ENCODE results near the gene PCBP3.

Gene PCBP3

DNA sequence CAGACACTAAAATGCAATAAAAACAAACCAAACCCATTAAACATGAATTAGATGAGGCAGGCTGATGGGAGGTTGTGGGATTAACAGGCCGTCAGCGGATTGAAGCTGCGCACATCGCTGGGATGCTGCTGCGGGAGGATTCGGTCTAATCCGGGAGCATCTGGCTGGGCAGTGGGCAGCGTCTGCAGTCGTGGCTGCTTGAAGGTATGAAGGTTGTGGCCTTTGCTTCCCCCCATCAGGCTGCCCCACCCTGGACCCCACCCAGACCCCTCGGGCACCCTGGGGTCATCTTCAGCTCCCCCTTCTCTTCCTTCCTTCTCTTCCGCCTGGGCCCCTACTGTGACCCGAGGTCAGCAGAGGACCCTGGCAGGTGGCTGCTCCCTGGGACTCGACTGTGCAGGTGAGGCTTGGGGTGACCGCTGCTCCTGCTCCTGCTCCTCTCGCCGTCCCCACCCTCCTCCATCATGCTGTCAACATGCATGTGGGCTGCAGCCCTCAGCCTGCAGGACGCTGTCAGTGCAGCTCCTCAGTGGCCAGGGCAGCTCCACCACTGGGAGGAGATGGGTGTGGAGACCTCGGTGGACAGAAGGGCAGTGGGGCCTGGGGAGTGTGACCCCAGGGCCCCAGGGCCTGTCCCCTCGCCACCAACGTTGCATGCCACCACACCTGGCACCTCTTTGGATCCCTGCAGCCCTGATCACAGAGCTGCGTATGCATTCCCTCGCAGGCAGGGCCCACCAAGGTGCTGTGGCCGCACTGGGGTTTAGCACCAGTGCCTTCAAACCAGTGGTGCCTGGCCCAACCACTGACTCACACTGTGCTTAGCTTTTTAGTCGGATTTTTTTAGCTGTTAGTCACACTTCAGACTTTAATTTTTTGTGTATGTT, 225.8 kb downstream of the PCBP3 start:
- DNase-seq (ENCODE audit: insufficient read length): no peak
- FAIRE-seq: no peak
- no peak for TF ChIP-seq POLR2AphosphoS5 (IDR thresholded peaks at IDR 0.05; ENCODE audit: low read depth, low read length)
- TF ChIP-seq POLR2A (IDR thresholded peaks at IDR 0.05; ENCODE audit: low read depth, low read length): no peak
- no peak for TF ChIP-seq TAF1 (IDR thresholded peaks at IDR 0.05; ENCODE audit: borderline replicate concordance, low read depth, low read length)

DNA sequence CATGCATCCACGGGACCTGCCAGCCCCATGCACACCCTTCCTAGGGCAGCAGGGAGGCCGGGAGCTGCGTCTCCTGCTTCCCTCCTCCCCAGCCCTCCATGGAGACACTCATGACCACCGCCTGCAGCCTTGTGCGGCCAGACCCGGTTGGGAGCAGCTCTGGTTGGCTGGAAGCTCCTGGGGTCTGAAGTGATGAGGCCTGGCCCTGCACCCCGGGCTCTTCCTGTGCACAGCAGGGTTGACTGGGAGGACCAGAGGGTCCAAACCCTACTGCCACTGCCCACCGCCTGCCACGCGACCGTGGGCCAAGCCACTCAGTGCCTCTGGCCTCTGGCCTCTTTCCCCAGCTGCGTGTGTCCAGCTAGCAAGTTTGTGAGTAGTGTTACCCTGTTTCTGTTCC, 226.9 kb downstream of the PCBP3 start:
- no peak for TF ChIP-seq POLR2AphosphoS5 (IDR thresholded peaks at IDR 0.05; ENCODE audit: low read depth, low read length)
- no peak for TF ChIP-seq TAF1 (IDR thresholded peaks at IDR 0.05; ENCODE audit: borderline replicate concordance, low read depth, low read length)
- no peak for TF ChIP-seq POLR2A (IDR thresholded peaks at IDR 0.05; ENCODE audit: low read depth, low read length)
- FAIRE-seq (no peak), DNase-seq (ENCODE audit: insufficient read length) (no peak)

DNA sequence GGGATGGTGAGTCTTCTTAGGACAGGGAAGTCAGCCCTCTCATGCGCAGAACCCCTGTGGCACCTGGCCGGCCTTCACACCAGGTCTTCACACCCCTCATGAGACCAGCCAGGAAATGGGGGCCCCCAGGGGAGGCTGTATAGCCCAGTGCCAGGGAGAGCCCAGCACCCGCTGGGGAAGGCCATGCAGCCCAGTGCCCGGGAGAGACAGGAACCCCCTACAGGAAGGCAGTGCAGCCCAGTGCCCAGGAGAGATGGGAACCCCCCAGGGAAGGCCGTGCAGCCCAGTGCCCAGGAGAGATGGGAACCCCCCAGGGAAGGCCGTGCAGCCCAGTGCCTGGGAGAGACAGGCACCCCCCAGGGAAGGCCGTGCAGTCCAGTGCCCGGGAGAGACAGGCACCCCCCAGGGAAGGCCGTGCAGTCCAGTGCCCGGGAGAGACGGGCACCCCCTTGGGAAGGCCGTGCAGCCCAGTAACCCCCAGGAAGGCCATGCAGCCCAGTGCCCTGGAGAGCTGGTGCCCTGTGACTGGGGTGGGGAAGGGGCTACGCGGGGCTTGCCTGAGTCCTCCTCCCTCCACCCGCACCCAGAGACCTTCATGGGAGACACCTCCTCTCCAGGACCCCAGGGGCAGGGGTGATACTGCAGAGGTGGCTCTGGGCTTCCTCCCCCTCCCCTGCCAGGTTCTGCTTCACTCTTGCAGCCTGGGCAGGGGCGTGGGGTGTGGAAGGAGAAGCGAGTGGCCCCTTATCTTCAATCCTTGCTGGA, 227.5 kb downstream of the PCBP3 start:
- TF ChIP-seq POLR2AphosphoS5 (IDR thresholded peaks at IDR 0.05; ENCODE audit: low read depth, low read length) (no peak), POLR2A (IDR thresholded peaks at IDR 0.05; ENCODE audit: low read depth, low read length) (no peak), TAF1 (IDR thresholded peaks at IDR 0.05; ENCODE audit: borderline replicate concordance, low read depth, low read length) (no peak)
- no peak for DNase-seq (ENCODE audit: insufficient read length)
- no peak for FAIRE-seq

GRCh38 chr21:45871616-45872236, 228.2 kb downstream of the PCBP3 start:
- DNase-seq (ENCODE audit: insufficient read length): no peak
- FAIRE-seq: no peak
- TF ChIP-seq POLR2A (IDR thresholded peaks at IDR 0.05; ENCODE audit: low read depth, low read length) (no peak), POLR2AphosphoS5 (IDR thresholded peaks at IDR 0.05; ENCODE audit: low read depth, low read length) (no peak), TAF1 (IDR thresholded peaks at IDR 0.05; ENCODE audit: borderline replicate concordance, low read depth, low read length) (no peak)

DNA sequence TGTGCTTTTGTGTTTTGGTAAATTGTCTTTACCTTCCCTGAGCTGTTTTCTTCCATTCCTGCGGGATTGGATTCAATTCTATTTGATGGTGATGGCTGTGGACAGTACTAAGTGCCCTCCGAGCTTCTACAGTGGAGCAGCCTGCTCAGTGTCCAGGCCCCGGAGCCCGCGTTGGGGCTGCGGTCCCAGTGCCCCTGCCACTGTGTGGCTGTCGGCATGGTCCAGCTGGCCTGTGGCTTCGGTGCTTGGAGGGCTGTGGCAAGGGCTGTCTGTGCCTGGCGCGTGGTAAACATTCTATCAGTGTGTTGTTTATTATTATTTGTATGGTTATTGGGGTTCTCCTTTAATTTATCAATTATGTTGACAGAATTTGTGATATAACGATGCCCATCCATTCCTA, 228.9 kb downstream of the PCBP3 start:
- DNase-seq (ENCODE audit: insufficient read length) (no peak), FAIRE-seq (no peak)
- TF ChIP-seq POLR2AphosphoS5 (IDR thresholded peaks at IDR 0.05; ENCODE audit: low read depth, low read length): no peak
- no peak for TF ChIP-seq TAF1 (IDR thresholded peaks at IDR 0.05; ENCODE audit: borderline replicate concordance, low read depth, low read length)
- no peak for TF ChIP-seq POLR2A (IDR thresholded peaks at IDR 0.05; ENCODE audit: low read depth, low read length)

DNA sequence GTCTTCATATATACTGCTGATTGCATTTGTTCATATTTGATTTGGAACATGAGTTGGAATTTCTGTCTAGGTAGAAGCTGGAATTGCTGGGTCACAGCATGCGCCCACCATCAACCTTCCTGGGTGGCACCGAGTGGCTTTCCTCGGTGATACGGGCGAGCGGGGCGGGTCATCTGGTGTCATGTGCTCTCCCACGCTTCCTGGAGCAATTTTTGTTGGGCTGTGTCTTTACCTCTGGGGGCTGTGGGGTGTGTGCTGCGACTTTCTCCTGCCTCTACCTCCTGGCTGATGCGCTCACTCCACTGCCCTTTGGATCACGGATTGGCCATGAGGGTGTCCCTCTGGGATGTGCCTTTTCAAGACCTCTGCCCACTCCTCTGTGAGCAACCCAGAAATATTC, 229.4 kb downstream of the PCBP3 start:
- DNase-seq (ENCODE audit: insufficient read length) (no peak), FAIRE-seq (no peak)
- no peak for TF ChIP-seq POLR2AphosphoS5 (IDR thresholded peaks at IDR 0.05; ENCODE audit: low read depth, low read length)
- TF ChIP-seq TAF1 (IDR thresholded peaks at IDR 0.05; ENCODE audit: borderline replicate concordance, low read depth, low read length): no peak
- no peak for TF ChIP-seq POLR2A (IDR thresholded peaks at IDR 0.05; ENCODE audit: low read depth, low read length)

- TF ChIP-seq POLR2A (IDR thresholded peaks at IDR 0.05; ENCODE audit: low read depth, low read length) (no peak), TAF1 (IDR thresholded peaks at IDR 0.05; ENCODE audit: borderline replicate concordance, low read depth, low read length) (no peak), POLR2AphosphoS5 (IDR thresholded peaks at IDR 0.05; ENCODE audit: low read depth, low read length) (no peak)
- no peak for DNase-seq (ENCODE audit: insufficient read length)
- no peak for FAIRE-seq
Measured at GRCh38 chr21:45873418-45873817, 229.9 kb downstream of the PCBP3 start.

DNA sequence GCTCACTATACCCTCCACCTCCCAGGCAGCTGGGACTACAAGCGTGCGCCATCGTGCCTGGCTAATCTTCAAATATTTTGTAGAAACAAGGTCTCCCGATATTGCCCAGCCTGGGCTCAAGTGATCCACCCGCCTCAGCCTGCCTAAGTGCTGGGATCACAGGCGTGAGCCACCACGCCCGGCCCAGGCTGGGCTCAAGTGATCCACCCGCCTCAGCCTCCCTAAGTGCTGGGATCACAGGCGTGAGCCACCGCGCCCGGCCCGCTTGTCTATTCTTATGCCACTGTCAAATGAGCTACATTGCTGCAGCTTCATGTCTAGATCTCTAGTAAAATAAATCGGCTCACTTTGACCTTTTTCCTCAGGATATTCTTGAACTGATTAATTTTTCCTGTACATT, 230.3 kb downstream of the PCBP3 start:
- no peak for DNase-seq (ENCODE audit: insufficient read length)
- no peak for FAIRE-seq
- TF ChIP-seq POLR2AphosphoS5 (IDR thresholded peaks at IDR 0.05; ENCODE audit: low read depth, low read length) (no peak), POLR2A (IDR thresholded peaks at IDR 0.05; ENCODE audit: low read depth, low read length) (no peak)

DNA sequence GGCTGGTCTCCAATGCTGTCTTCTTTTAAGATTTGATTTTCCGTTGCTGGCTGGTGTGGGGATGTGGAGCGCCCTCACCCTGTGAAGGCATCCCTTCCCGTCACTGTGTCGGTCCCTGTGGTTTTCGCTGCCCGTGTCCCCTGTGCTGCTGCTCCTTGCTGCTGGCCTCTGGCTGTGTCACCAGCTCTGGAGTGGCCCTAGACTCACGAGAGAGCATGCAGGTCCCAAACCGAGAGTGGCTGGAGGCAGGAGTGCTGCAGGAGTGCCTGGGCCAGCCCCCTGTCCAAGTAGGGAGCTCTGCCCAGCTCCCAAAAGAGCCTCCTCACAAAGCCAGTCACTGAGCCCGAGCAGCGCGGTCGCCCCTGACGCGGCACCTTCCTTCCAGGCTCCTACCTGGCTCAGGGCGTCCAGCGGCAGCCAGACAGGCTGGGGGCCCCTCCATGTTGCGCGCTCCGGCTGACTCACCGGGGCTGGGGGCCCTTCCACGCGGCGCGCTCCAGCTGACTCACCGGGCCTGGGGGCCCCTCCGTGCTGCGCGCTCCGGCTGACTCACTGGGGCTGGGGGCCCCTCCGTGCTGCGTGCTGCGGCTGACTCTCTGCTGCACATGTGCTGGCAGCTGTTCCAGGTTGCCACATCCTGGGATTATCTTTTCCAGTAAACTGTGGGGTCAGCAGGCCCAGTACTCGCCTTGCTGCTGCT, 231.3 kb downstream of the PCBP3 start:
- DNase-seq (ENCODE audit: insufficient read length): no peak
- TF ChIP-seq POLR2A (IDR thresholded peaks at IDR 0.05; ENCODE audit: low read depth, low read length): no peak
- TF ChIP-seq POLR2AphosphoS5 (IDR thresholded peaks at IDR 0.05; ENCODE audit: low read depth, low read length): no peak
- TF ChIP-seq TAF1 (IDR thresholded peaks at IDR 0.05; ENCODE audit: borderline replicate concordance, low read depth, low read length): no peak
- FAIRE-seq: no peak

GRCh38 chr21:45875416-45875760, 231.9 kb downstream of the PCBP3 start:
- DNase-seq (ENCODE audit: insufficient read length): no peak
- FAIRE-seq: no peak

GRCh38 chr21:45875881-45876280, 232.4 kb downstream of the PCBP3 start:
- DNase-seq (ENCODE audit: insufficient read length) (no peak), FAIRE-seq (no peak)
- TF ChIP-seq POLR2AphosphoS5 (IDR thresholded peaks at IDR 0.05; ENCODE audit: low read depth, low read length) (no peak), TAF1 (IDR thresholded peaks at IDR 0.05; ENCODE audit: borderline replicate concordance, low read depth, low read length) (no peak), POLR2A (IDR thresholded peaks at IDR 0.05; ENCODE audit: low read depth, low read length) (no peak)

More at GRCh38 chr21:45875416-45875760, 231.9 kb downstream of the PCBP3 start:
- TF ChIP-seq TAF1 (IDR thresholded peaks at IDR 0.05; ENCODE audit: borderline replicate concordance, low read depth, low read length) (no peak), POLR2AphosphoS5 (IDR thresholded peaks at IDR 0.05; ENCODE audit: low read depth, low read length) (no peak), POLR2A (IDR thresholded peaks at IDR 0.05; ENCODE audit: low read depth, low read length) (no peak)
